Stimulated activated naive CD4-positive, alpha-beta T cell treated with Interleukin-2 at 50 U/mL for 16 hours (primary cell): ENCODE measurements around the gene CD82.

Experiments used
- DNase-seq: peaks from one replicate; lab custom pipeline; 2025; lab: John Stamatoyannopoulos, UW

The CD82 gene

GRCh38 chr11:44565211-44565952 is at the start of gene CD82:
TSS of gene CD82 (plus strand) at chr11:44565663. CDS start at chr11:44594663, 29,000 bp downstream.
- peak; percentile 97 for DNase-seq

- DNase-seq = no peak
Observed at GRCh38 chr11:44516688-44517507, 48.6 kb upstream of the CD82 start.

- no peak for DNase-seq
Observed at GRCh38 chr11:44517541-44517940, 47.9 kb upstream of the CD82 start.

- no peak for DNase-seq
Observed at GRCh38 chr11:44518968-44519550, 46.4 kb upstream of the CD82 start.

- DNase-seq = no peak
Observed at GRCh38 chr11:44519989-44520737, 45.3 kb upstream of the CD82 start.

GRCh38 chr11:44521148-44521547 is 44.3 kb upstream of the CD82 start:
- DNase-seq = no peak

- no peak for DNase-seq
Observed at GRCh38 chr11:44522294-44522693, 43.2 kb upstream of the CD82 start.

GRCh38 chr11:44524346-44524745 is 41.1 kb upstream of the CD82 start:
- no peak for DNase-seq

- no peak for DNase-seq
Observed at GRCh38 chr11:44524751-44525201, 40.7 kb upstream of the CD82 start.

- no peak for DNase-seq
Observed at GRCh38 chr11:44525473-44526252, 39.8 kb upstream of the CD82 start.

GRCh38 chr11:44526438-44526837 is 39.0 kb upstream of the CD82 start:
- DNase-seq = no peak

- DNase-seq = no peak
Observed at GRCh38 chr11:44527476-44527875, 38.0 kb upstream of the CD82 start.

- no peak for DNase-seq
Observed at GRCh38 chr11:44528103-44528502, 37.4 kb upstream of the CD82 start.

GRCh38 chr11:44528581-44528980 is 36.9 kb upstream of the CD82 start:
- DNase-seq = no peak

GRCh38 chr11:44529895-44530412 is 35.5 kb upstream of the CD82 start:
- no peak for DNase-seq

- no peak for DNase-seq
Observed at GRCh38 chr11:44530413-44531115, 34.9 kb upstream of the CD82 start.

GRCh38 chr11:44531116-44531504 is 34.4 kb upstream of the CD82 start:
- DNase-seq = no peak

- DNase-seq = no peak
Observed at GRCh38 chr11:44531636-44532035, 33.8 kb upstream of the CD82 start.

- no peak for DNase-seq
Observed at GRCh38 chr11:44532809-44533208, 32.7 kb upstream of the CD82 start.

- DNase-seq = no peak
Observed at GRCh38 chr11:44533921-44534711, 31.3 kb upstream of the CD82 start.
